Suppressor macrophage treated with lipopolysaccharide for 4 hours (primary cell): ENCODE measurements around the gene KCNN3.
A peak's percentile ranks its signal among the peaks of the same experiment; 100 is the strongest.
"Not testable (repeated sequence)": the region's sequence is repeated elsewhere in the genome, so short reads cannot be mapped to it uniquely, and the experiment has no call there.

Experiments
- DNase-seq: peaks from one replicate; pipeline ENCODE4 v3.0.0-alpha.2; 2020

Gene KCNN3

GRCh38 chr1:154695985-154696384 lies 174.1 kb downstream of the KCNN3 start:
- DNase-seq: no peak

GRCh38 chr1:154694995-154695394 lies 175.1 kb downstream of the KCNN3 start:
- no peak for DNase-seq

GRCh38 chr1:154689083-154689482 lies 181.0 kb downstream of the KCNN3 start:
- no peak for DNase-seq

- no peak for DNase-seq
Observed at GRCh38 chr1:154686507-154686906, 183.6 kb downstream of the KCNN3 start.

- no peak for DNase-seq
Observed at GRCh38 chr1:154683820-154684219, 186.3 kb downstream of the KCNN3 start.

GRCh38 chr1:154682254-154682653 lies 187.8 kb downstream of the KCNN3 start:
- no peak for DNase-seq

GRCh38 chr1:154677844-154678243 lies 192.2 kb downstream of the KCNN3 start:
- DNase-seq: not testable (repeated sequence)

GRCh38 chr1:154676847-154677246 lies 193.2 kb downstream of the KCNN3 start:
- DNase-seq: not testable (repeated sequence)

- not testable (repeated sequence) for DNase-seq
Observed at GRCh38 chr1:154674456-154674855, 195.6 kb downstream of the KCNN3 start.

- DNase-seq: not testable (repeated sequence)
Observed at GRCh38 chr1:154672245-154672644, 197.8 kb downstream of the KCNN3 start.

- DNase-seq: not testable (repeated sequence)
Observed at GRCh38 chr1:154671412-154671811, 198.7 kb downstream of the KCNN3 start.

- DNase-seq: not testable (repeated sequence)
Observed at GRCh38 chr1:154670310-154671270, 199.5 kb downstream of the KCNN3 start.

GRCh38 chr1:154669464-154670282 lies 200.4 kb downstream of the KCNN3 start:
- DNase-seq: peak; percentile 72

GRCh38 chr1:154666051-154666790 lies 203.9 kb downstream of the KCNN3 start:
- DNase-seq: no peak

- no peak for DNase-seq
Observed at GRCh38 chr1:154664331-154665002, 205.6 kb downstream of the KCNN3 start.

- DNase-seq: no peak
Observed at GRCh38 chr1:154663471-154664060, 206.5 kb downstream of the KCNN3 start.

- DNase-seq: no peak
Observed at GRCh38 chr1:154661110-154661509, 209.0 kb downstream of the KCNN3 start.

- DNase-seq: no peak
Observed at GRCh38 chr1:154659823-154660592, 210.1 kb downstream of the KCNN3 start.

GRCh38 chr1:154657556-154657955 lies 212.5 kb downstream of the KCNN3 start:
- DNase-seq: peak; percentile 38

- no peak for DNase-seq
Observed at GRCh38 chr1:154652893-154653292, 217.2 kb downstream of the KCNN3 start.
